ENCODE results near the gene SHTN1.

Gene SHTN1

DNA sequence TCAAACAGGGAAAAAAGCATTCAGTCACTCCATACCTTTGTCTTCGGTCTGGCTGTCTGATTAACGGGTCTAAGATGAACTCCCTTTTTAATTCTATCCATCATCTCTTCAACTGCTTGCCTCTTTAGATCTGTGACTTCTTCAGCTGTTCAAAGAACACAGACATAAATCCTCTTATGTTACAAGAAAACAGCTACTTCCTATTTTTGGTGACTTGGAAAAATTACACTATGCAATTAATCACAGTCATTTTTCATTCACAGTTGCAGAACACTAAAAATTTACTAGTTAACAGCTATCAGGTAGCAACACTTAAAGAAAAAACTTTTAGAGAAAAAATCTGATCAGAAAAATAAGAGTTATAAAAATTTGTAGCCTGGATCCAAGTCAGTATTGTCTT is 89.6 kb downstream of the SHTN1 start:
- no peak for DNase-seq

DNA sequence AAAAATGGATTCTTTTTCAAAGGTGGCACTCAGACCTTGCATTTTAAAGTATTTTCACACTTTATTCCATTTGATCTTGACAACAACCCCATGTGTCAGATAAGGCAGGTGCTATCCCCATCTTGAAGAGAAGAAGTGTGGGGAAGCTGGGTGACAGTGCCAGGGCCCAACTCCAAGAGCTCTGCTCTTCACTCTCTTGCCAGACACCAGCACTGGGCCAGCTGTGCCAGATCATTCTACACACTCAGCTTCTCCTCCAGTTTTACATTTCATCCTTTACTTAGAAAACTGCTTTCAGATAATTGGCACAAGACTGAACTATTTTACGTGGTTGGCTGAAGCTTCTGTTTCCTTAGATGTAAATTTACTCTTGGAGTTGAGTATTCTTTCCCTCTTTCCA is 91.3 kb downstream of the SHTN1 start:
- no peak for DNase-seq

DNA sequence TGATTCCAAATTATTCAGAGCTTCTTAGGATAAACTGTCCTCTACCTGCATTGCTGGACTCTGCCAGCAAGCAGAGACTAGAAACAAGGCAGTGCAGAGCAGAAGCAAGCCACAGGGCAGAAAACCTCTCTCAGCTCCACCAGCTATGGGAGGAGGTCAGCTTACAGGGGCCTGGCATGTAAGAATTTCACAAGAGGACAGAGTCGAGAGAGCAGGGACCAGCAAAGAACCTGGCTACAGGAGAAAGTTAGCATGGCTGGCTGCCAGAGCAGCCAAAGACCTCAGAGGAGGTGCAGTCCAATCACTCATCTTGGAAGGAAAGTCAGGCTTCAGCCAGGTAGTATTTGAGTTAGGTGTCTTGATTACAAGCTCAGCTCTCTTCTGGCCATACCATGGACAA is 92.8 kb downstream of the SHTN1 start:
- DNase-seq, result no peak

DNA sequence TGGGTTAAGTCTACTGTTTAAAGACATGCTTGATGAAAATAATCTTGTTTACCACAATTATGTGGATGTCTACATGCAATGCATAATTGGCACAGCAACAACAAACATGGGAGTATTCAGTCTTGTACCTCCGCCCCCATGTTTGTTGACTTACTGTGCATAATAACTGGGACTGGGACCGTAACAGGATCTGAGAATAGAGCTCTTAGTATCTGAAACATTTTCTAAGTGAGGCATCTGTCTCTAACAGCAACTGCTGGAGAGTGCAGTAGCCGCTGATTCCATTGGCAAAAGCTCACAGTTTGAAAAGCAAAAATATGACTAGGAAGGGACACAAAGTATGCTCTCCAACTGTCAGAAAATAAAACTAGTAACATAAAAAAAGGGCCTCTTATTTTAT is 94.1 kb downstream of the SHTN1 start:
- no peak for DNase-seq

DNA sequence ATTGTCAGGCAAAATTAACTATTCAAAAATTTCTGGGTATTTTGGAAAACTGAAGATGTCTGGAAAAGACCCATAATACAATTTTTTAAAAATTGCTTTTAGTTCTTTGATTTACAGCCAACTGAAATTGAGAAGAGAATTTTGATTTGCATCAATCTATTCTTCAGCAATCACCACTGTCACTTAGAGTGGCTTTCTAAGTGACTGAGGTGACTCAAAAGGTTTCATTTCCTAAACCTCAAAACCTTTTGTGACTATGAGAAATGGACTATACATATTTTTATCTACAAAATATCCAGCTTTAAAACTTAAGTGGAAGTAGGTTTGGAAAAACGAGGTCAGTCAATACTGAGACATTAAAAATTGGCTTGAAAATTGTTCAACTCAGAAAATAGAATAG is 95.7 kb downstream of the SHTN1 start:
- DNase-seq, result no peak

DNA sequence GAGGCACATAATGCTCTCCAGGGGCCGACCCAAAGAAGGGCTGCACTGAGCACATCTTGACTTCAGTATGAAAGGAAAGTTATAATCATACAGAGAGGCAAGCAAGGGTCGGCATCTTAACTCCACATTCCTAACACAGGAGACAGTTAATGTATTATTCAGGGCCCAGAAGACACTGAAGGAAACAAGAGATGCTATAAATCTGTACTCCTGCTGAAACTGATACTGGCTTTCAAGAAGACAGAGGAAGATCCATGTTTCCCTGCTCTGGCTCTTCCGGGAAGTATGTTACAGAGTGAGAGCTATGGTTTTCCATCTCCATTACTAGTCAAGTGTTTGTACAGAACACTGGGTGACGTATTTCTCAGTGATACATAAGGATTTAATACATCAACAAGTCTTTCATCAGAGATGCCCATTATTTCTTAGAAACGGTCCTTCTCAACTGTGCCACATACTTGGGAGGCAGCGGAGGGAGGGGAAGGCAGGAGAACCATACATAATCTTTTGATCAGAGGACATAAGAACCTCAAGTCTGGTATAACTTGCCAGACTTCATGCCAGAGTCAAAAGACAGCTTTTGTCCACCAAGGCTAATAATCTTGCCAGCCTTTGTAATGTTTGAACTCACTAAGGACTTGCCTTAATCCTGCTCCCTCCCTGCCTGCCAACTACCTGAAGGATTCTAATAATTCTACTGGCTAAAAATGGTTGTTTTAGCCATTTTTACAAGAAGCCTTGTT is 97.6 kb downstream of the SHTN1 start:
- DNase-seq, result no peak

DNA sequence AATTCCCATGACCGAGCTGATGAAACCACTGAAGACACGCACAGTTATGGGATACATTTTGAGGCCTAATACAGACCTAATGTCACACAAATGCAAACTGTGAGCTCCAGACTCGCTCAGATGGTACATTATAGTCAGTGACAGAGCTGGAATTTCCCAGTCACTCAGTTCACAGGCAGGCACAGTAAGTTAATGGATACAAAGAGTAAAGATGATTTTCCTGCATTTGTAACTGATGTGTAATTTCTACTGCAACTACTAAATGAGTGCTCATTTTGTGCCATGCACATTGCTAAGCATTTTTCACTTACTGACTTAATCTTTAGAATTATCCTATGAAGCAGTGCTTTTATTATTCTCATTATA is 99.2 kb downstream of the SHTN1 start:
- DNase-seq, result no peak

DNA sequence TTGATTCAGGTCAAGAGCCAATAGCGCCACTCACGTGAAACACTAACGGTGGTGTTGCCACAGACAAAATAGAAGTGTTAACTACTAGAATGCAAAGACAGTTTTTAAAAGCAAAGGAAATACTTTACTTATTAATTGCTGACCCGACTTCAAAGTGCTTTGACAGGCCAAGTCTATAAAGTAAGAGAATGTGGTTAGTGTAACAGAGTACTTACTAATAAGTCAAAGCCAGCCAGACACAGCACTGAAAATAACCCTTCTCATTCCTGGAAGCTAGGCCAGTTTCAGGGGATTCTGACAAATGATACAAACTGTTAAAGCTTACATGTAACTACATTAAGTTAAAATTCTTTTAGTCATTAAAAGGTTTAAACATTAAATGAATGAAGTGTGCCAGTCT is 105.4 kb downstream of the SHTN1 start:
- DNase-seq, result no peak

DNA sequence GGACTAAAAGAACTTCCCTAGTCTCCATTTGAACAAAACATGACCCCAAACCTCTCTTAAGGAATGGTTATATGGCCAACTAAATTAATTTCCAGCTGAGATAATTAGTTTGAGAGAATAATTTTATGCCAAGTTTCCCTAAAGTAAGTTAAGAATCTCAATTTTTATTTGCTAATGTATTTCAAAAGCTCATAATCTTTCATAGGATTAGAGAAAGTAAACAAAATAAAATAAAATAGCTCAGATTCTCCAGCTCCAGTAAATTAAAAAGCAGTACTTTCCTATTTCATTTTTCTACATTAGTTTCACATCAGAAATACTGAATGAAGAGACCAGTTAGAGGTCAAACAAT is 111.3 kb downstream of the SHTN1 start:
- DNase-seq, result no peak

DNA sequence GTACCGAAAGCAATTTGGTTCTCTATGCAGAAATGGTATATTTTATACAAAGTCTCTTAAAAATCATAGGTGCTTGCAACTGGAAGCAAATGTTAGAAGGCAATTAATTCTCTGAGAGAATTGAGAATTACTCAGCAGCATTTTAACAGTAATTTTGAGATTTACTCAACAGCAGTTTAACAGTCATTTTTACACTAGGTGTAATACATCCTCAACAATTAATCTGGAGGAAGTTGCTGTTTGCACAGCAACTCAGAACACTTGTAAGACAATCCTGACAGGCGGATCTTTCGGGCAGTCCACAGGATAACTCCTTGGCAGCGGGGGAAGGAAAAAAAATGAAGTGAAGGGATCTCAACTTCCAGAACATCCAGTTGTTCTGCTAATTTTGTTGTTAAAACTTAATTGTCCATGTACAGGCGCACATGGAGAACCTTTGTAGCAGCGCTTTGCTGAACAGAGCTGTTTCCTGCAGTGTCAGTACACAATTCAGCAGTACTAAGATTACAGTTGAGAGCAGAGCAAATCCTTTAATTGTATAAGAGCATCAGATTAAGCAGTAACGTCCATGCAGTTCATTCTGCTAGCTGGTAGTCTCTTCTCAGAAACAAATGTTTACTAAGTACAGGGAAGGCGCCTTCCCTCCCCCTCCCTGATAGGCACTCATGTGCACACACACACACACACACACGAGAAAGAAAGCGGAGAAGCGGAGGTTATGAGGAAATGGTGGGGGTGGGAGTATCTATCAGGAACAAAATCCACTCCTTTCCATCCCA is 111.9 kb downstream of the SHTN1 start:
- DNase-seq, result no peak

DNA sequence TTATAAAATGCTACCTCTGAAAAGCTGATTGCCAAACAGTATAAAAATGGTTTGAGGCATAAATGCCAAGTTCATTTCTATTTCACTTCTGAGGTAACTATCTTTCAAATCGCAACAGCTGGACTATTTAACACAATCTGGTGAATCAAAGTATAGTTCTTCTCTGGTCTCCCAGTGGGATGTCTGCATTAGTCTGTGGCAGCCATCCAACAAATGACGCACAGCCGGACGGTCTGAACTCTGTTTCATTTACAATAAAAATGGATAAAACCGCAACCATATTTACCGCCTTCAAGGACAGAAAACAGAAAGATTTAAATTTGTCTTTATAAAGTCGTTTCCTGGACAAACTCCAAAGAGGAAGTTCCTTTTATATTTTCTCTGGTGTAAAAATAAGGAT is 113.8 kb downstream of the SHTN1 start:
- DNase-seq, result no peak

DNA sequence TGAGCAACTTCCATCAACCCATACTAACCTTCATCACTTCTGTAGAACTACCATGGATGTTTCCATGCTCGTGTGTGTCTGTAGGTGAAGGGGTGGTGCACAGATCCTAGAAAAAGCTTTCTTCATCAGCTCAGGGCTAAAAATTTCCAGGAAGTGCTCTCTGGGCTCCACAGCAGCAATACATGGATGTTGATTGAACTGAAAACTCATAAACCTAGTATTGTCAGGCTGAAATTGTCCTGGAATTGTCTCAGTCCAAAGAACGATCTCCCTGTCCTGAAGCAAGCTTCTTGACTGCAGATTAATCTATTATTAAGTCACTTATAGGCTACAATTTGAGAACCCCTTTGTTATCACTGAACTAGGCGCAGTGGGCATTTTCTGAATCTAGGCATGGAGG is 115.9 kb downstream of the SHTN1 start:
- no peak for DNase-seq

DNA sequence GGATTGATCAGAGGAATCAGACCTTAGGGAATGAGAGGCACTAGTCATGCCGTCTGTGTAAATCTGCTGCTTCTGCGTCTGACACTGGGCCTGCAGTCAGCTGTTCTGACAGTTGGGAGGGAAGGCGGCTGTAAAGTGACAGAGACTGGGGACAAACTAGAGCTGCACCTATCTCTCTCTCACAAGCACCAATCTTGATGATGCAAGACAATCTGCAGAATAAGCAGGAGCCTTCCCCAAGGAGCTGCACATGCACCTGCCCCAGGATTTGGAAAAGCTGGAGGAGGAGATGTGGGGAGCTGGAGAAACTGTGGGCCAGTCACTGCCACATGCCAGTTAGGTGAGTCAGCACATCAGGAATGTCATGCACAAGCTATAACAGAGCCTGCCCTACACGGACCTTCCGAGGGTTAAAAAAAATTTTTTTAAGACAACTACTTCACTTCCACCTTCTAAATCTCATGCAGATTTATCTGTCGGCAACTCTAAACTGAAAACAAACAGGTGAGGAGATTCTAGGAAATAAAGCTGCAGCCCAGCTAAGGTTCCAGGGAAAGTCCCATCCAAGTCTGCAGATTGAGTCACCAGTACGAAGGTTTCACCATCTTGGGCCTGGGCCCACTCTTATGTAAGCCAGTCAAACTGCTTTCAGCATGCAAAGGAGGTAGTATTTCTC is 116.5 kb downstream of the SHTN1 start:
- DNase-seq, result no peak

DNA sequence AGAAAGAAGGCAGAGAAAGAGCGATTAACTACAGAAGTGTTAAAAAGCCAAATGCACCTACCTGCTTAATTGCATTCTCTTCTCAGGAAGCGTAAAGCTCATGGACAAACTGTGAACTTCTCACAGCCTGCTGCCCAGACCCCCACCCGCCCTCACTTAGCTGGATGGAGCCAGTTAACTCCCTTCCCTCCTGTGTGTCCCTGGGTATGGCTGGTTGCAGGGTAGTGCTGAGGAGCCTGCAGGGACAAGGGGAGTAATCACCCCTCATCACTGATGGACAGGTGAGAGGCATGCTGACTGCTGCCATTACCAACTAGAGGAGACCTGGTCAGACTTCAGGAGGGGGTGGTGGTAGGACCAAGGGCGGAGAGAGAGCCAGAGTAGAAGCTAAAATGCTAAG is 118.2 kb downstream of the SHTN1 start:
- no peak for DNase-seq

DNA sequence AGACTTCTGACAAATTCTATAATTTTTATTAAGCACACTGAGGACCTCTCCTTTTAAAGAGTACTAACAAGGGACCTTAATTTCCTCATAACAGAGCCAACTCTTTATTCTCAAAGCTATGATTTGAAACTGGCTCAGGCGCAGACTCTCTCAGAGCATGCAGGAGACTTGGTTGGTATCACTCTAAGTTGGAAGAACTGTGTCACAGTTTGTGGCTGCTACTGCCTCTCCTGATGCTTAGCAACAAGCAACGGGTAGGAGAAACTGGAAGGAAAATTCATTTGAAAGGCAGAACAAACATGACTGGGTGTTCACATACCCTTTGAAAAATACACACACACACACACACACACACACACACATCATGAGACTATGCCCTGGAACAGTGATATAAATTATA is 122.3 kb downstream of the SHTN1 start:
- DNase-seq, result no peak

DNA sequence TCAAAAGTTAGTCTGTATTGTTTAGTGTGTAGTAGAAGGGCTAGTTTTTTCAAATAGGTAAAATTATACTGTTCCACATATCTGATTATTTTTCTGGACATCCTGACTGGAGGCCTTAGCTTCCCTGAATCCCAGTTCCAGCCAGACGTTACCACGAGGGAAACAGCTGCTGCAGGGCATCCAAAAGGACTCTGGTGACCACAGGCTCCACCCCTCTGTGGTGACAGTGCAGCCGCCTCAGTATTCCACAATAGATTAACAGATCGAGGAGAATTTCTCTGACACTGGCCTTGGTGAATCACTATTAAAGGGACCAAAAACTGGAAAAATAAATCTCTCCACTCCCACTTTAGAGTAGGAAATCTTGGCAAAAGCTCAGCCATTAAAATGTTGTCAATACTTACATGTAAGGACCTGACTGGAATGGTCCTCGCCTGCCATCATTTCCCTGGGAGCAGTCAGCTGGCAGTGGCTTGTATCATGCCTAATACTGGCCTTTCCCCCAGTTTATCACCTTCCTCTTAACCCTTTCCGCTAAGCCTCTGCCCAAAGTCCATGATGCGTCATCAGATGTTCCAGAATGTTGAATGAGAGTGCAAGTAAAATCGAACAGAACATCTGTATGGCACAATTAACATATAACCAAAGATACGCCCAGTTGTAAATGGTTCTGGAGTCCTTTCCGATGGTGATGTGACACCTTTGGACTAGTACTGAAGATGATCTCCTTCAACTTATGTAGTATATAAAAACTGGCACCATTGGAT is 124.1 kb downstream of the SHTN1 start:
- DNase-seq, result no peak

DNA sequence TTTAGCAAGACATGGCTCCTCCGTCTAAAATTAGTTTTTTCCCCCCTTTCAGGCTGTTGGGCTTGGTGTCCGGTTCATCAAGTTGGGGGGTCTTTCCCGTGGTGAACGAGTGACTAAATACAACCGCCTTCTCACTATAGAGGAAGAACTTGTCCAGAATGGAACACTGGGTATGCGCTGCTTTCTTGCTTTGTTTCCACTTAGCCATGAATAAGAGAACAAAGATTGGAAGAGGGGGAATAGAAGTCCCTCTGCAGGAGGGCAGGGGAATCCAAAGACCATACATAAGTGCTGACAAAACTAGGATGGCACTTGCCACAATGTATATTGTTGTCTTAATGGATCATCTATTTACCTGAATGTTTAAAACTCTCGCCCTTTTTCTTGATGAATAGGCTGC is 125.2 kb downstream of the SHTN1 start:
- DNase-seq, result no peak

DNA sequence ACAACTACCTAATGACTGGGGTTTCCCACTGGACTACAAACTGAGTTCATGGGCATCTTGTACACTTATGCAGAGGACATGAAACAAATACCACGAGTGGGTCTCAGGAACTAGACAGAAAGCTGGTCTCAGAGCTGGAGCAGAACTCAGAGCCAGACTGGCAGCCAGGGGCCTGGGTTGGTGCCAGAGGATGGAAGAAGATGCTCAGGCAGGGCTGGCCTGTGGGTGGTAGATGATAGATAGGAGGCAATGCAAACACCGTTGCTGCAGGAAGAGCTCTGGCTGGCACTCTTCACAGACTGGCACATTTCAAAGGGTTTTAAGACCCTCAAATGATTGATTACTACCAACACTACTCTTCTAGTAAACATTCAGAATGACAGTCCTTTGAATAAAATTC is 126.9 kb downstream of the SHTN1 start:
- DNase-seq, result no peak

DNA sequence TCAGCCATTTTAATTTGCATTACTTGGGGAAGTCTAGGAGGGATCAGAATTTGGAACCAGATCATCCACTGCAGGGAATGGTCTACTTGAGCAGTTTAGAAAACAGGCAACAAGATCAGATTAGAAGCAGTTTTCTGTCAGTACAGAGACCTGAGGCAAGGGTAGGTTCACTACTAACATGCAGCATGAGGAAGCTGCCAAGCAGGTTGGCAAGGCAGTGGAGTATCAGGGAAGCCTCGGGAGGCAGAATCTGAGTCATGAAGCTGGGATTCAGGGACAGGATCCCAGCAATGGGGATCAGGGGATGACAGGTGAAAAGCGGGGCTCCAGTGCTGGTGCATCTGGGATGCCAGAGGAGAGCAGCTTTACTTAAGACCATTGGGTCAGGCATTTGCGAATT is 127.6 kb downstream of the SHTN1 start:
- no peak for DNase-seq

DNA sequence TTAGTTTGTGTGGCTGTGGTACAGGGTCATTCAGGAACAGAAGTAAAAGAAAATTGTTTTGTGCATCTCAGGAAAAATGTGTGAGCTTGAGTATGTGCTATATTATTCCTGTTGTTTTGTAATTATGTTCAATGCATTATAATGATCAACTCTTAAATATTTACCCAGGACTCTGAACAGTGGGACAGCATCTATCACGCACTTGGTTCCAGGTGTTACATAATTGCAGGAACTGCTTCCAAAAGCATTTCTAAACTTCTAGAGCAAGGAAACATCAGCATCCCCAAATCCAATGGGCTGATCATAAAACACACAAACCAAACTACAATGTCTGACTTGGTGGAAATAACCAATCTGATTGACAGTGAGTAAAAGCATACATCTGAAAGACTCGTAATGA is 129.1 kb downstream of the SHTN1 start:
- DNase-seq, result no peak

DNA sequence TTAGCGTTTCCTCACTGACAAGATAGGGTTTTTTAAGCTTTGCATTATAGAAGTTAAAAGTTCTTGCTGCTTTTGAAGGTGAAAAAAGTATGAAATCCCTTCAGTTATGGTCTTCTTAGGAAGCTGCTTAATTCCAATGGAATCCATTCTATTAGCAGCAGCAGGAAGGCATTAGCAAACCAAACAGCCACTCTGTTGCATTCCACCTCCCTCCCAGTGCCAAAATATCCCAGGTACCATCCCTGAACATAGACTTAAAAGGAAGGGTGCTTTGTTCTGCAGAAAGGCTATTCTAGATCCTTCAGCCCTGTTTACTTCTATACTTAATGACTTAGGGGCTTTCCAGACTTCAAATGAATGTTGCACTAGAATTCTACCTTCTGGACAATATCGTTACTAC is 131.9 kb downstream of the SHTN1 start:
- no peak for DNase-seq

DNA sequence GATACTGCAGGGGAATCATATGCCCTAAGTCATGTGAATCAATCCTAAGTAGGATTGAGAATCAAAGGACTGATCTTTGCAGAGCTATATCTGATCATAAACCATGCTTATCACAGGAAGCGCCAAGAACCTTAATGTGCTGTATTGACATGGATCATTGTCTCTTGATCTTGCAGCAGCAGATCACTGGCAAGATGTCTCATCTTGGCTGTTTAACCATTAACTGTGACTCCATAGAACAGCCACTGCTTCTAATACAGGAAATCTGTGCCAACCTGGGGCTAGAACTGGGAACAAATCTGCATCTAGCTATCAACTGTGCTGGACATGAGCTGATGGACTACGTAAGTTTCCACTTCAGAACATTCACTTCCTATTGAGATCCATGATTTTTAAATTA is 134.0 kb downstream of the SHTN1 start:
- no peak for DNase-seq

DNA sequence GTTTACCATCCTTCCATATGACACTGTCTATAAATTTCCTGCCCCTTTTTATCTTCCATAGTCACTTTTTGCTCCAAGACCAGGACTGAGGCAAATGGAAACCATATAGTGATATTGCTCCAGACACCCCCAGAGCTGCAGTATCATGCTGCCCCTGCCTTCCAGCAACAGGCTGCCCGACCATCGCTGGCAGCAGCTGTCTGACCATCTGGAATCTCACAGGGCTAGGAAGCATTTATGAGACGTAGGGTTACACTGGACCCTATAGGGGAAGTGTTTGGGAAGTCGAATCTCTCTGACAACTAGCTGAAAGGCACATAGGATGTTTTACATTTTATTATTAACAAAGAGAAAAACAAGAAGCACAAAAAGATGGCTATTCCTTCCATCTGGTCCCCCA is 136.3 kb downstream of the SHTN1 start:
- no peak for DNase-seq

DNA sequence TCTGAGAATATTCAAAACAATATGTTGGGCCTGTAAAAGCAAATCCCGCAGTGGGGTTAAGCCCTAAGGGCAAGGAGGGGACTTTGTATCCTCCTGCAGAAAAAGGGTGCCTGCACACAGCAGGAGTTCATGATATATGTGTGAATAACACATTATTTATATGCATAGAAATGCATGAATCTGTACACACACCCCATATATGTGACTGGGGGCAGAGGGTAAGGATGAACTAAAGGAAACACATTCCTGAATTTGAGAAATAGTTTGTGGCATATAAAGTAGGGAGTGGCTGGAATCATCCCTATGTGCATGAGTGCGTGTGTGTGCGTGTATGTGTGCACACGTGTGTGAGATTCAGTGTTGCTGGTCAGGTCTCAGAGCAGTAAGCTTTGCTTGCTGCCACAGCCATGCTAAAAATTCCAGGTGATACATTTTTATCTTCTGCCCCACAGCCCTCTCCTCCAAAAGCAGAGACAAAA is 136.8 kb downstream of the SHTN1 start:
- no peak for DNase-seq
